Panc1 (cell line): ENCODE data around the gene SMC6. TPM values are rescaled to one million over a fixed set of nuclear protein-coding genes. Genes with fewer than 3 reads are reported as not detected.

Experiments
- ATAC-seq: fragments of 200-7000 bp; cut with Tn5 transposase; 2 replicates; pipeline ENCODE4 v1.9.1; 2020; ENCODE audit warnings: mild to moderate bottlenecking, moderate library complexity
- BruUV-seq: library from RNA; stranded (reverse); fragments of 400-500 nt; replicated peaks from 2 replicates; lab custom pipeline; 2021; lab: Mats Ljungman, UMichigan
- CTCF ChIA-PET: fragments of 300-600 bp; sonication (Branson Sonifier 250); formaldehyde crosslinking; loops from one replicate; lab custom pipeline; 2022; ENCODE audit warnings: antibody characterized with exemption; lab: Charles Lee
- POLR2A ChIA-PET: fragments of 300-600 bp; sonication (Branson Sonifier 250); formaldehyde crosslinking; loops from one replicate; lab custom pipeline; 2022; ENCODE audit warnings: antibody characterized with exemption; lab: Charles Lee
- DNase-seq: peaks from one replicate; pipeline ENCODE4 v3.0.0-alpha.2; 2010; ENCODE audit warnings: low read depth, low spot score
- H3K27ac ChIP-seq: 2 replicates; pipeline ENCODE4 v1.5.1; 2011; ENCODE audit warnings: mild to moderate bottlenecking, low read length, inconsistent platforms
- H3K27me3 ChIP-seq: fragments of 200-500 bp; sonication (Bioruptor generic); 2 replicates; pipeline ENCODE4 v1.6.0; 2014; ENCODE audit warnings: low read length, inconsistent platforms; ENCODE audit not compliant: control insufficient read depth, insufficient read depth
- H3K36me3 ChIP-seq: fragments of 200-500 bp; sonication (Bioruptor generic); 2 replicates; pipeline ENCODE4 v1.5.1; 2014; ENCODE audit warnings: inconsistent platforms, mild to moderate bottlenecking, low read length, moderate library complexity; ENCODE audit not compliant: control insufficient read depth, insufficient read depth
- H3K4me1 ChIP-seq: 2 replicates; pipeline ENCODE4 v1.5.1; 2011; ENCODE audit warnings: inconsistent platforms, mild to moderate bottlenecking, low read length, moderate library complexity; ENCODE audit not compliant: control insufficient read depth, insufficient read depth
- H3K4me3 ChIP-seq, 2 experiments: 2 replicates each; pipeline ENCODE4 v1.5.1; 2011 to 2012; ENCODE audit warnings: low read depth in 2 of 2, low read length in 2 of 2, mild to moderate bottlenecking in 2 of 2, inconsistent platforms in 1 of 2, moderate library complexity in 1 of 2
- H3K9me3 ChIP-seq: fragments of 200-500 bp; sonication (Bioruptor generic); 2 replicates; pipeline ENCODE4 v1.5.1; 2014; ENCODE audit warnings: low read depth, mild to moderate bottlenecking, inconsistent platforms, low read length, moderate library complexity; ENCODE audit not compliant: control insufficient read depth, insufficient read depth
- CTCF ChIP-seq: fragments of 450-650 bp; IDR thresholded peaks from 2 replicates; pipeline ENCODE4 v1.5.1; 2017; ENCODE audit warnings: mild to moderate bottlenecking
- POLR2AphosphoS5 ChIP-seq: IDR thresholded peaks from 2 replicates; pipeline ENCODE4 v1.6.1; 2012; ENCODE audit warnings: mild to moderate bottlenecking, low read depth, low read length, moderate library complexity
- REST ChIP-seq, 2 experiments: IDR thresholded peaks; 2 replicates each; pipeline ENCODE4 v1.6.1; 2011 to 2012; ENCODE audit warnings: low read depth in 2 of 2, control low read depth in 1 of 2, low read length in 1 of 2, mild to moderate bottlenecking in 1 of 2, moderate library complexity in 1 of 2; ENCODE audit not compliant: insufficient read depth in 1 of 2
- SIN3A ChIP-seq: IDR thresholded peaks from 2 replicates; pipeline ENCODE4 v1.6.1; 2012; ENCODE audit warnings: low read depth, mild to moderate bottlenecking, low read length, moderate library complexity, borderline replicate concordance; ENCODE audit not compliant: insufficient read depth
- TCF7L2 ChIP-seq: IDR thresholded peaks from 2 replicates; pipeline ENCODE4 v1.6.1; 2011; ENCODE audit warnings: mild to moderate bottlenecking, low read depth, low read length, inconsistent platforms
- in situ Hi-C: cut with HindIII; loops from 2 replicates; pipeline ENCODE4 v1.10.0; 2016; ENCODE audit warnings: low sequenced_read_pairs, low pct_unique_long_range_greater_than_20kb
- intact Hi-C: fragments of 100-400 bp; cut with micrococcal nuclease; formaldehyde crosslinking; loops from one replicate; pipeline ENCODE4 v1.10.0; 2022; ENCODE audit not compliant: unreplicated experiment
- total RNA-seq: library from RNA; stranded (reverse); gene quantifications from one replicate; pipeline ENCODE4 v1.2.1, GENCODE V29; 2021; ENCODE audit not compliant: unreplicated experiment

Gene SMC6
- total RNA-seq, 1 experiment from 2014 or later = 43.8 TPM

GRCh38 chr2:17648581-17648980, 105.0 kb downstream of the SMC6 start:
- no peak for DNase-seq
- Histone ChIP-seq H3K4me1 (no peaks in the 10 kb centered on the region), H3K27ac (no peak overlapping the region), H3K27me3 (no peaks in the 10 kb centered on the region), H3K9me3 (no peaks in the 10 kb centered on the region), H3K4me3 (no peak overlapping the region), H3K36me3 (no peaks in the 10 kb centered on the region)
- POLR2A ChIA-PET = no interaction called here
- in situ Hi-C loops = no loop called here
- intact Hi-C loops = no loop called here
- TF ChIP-seq REST (IDR thresholded peaks at IDR 0.05; ENCODE audit: insufficient read depth in 1 of 2, low read depth in 2 of 2, low read length in 1 of 2) (no peak), POLR2AphosphoS5 (no peak), TCF7L2 (no peak), SIN3A (no peak)
- no peak for ATAC-seq
- CTCF ChIA-PET = no interaction called here
- no TSS peak for BruUV-seq

- POLR2A ChIA-PET = no interaction called here
- BruUV-seq = no TSS peak
- Histone ChIP-seq H3K4me3 (no peak overlapping the region), H3K36me3 (no peaks in the 10 kb centered on the region), H3K27ac (no peak overlapping the region), H3K9me3 (no peaks in the 10 kb centered on the region), H3K4me1 (peaks cover 3% of the 10 kb centered on the region), H3K27me3 (no peaks in the 10 kb centered on the region)
- TF ChIP-seq POLR2AphosphoS5 (no peak), CTCF (no peak), SIN3A (no peak), TCF7L2 (no peak), REST (IDR thresholded peaks at IDR 0.05; ENCODE audit: insufficient read depth in 1 of 2, low read depth in 2 of 2, low read length in 1 of 2) (no peak)
- in situ Hi-C loops (no loop called here), intact Hi-C loops (loop anchor here (1.0 kb wide), 1 partner anchor 24 kb away; no protein-coding TSS in a partner anchor)
- CTCF ChIA-PET = interaction anchor here (0.6 kb wide), 1 partner anchor 14 kb away, joined by 5 read pairs; no protein-coding TSS in a partner anchor
- DNase-seq (no peak), ATAC-seq (no peak)
These were observed 106.5 kb downstream of the SMC6 start for GRCh38 chr2:17646838-17647701.
